IPS-15b (cell line): ENCODE measurements around the gene SKIC8.
"Not testable (repeated sequence)": the region's sequence is repeated elsewhere in the genome, so short reads cannot be mapped to it uniquely, and the experiment has no call there.

ENCODE experiments used
- H3K27me3 ChIP-seq: one replicate; pipeline ENCODE4 v1.6.1; 2013; ENCODE audit warnings: low read length; ENCODE audit not compliant: control insufficient read depth, insufficient read depth
- H3K36me3 ChIP-seq: one replicate; pipeline ENCODE4 v1.6.1; 2013; ENCODE audit warnings: low read length; ENCODE audit not compliant: control insufficient read depth, insufficient read depth
- H3K4me1 ChIP-seq: one replicate; pipeline ENCODE4 v1.6.1; 2013; ENCODE audit warnings: mild to moderate bottlenecking, low read length; ENCODE audit not compliant: control insufficient read depth, insufficient read depth
- H3K4me3 ChIP-seq: one replicate; pipeline ENCODE4 v1.5.1; 2013; ENCODE audit warnings: low read depth, low read length
- H3K9ac ChIP-seq: one replicate; pipeline ENCODE4 v1.6.1; 2013; ENCODE audit warnings: low read depth, mild to moderate bottlenecking, low read length
- H3K9me3 ChIP-seq: one replicate; pipeline ENCODE4 v1.6.1; 2013; ENCODE audit warnings: mild to moderate bottlenecking, low read length; ENCODE audit not compliant: control insufficient read depth, insufficient read depth

SKIC8 gene

DNA sequence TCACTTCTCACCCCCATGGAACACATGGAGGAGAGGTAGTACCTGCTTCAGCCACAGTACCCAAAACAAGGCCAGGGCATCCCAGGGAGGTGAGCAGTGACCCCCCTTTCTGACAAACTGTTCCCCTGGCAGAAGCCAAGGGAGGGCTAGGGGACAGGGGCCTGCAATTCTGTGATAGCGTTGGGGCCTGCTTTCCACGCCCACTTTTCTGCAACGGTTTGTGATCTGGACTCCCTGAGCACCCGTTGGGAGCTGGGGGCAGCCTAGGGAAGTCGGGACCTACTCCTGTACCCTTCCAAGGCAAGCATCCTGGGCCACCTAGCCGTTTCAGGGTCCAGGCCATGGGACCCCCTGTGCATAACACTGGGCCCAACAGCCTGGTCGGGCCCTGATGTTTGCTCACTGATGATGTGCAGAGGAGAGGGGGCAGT, 36.0 kb downstream of the SKIC8 start:
- H3K36me3 ChIP-seq = no peaks in the 10 kb centered on the region
- peaks cover 19% of the 10 kb centered on the region for H3K27me3 ChIP-seq
- no peak overlapping the region for H3K9ac ChIP-seq
- no peaks in the 10 kb centered on the region for H3K4me1 ChIP-seq
- no peaks in the 10 kb centered on the region for H3K9me3 ChIP-seq
- no peak overlapping the region for H3K4me3 ChIP-seq

DNA sequence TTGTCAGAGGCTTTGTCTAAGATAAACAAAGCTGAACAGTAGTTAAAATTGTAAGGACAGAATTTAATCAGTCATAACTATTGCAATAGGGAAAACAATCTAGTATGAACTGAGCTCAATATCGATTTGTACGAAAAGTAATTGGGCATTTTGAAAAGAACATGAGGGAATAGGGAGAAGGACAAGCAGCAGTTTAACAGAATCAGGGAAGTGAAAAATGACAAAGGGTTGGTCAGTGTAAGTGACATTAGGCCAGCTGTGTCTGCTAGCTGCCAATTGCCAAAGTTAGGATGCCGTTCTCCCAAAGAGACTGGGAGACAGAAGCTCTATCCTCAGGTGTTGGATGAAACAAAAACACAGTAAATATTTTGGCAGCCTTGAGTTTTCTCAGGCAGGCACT, 38.3 kb downstream of the SKIC8 start:
- Histone ChIP-seq H3K9me3 (no peaks in the 10 kb centered on the region), H3K9ac (no peak overlapping the region), H3K4me3 (no peak overlapping the region), H3K4me1 (no peaks in the 10 kb centered on the region), H3K27me3 (peaks cover 19% of the 10 kb centered on the region), H3K36me3 (no peaks in the 10 kb centered on the region)

DNA sequence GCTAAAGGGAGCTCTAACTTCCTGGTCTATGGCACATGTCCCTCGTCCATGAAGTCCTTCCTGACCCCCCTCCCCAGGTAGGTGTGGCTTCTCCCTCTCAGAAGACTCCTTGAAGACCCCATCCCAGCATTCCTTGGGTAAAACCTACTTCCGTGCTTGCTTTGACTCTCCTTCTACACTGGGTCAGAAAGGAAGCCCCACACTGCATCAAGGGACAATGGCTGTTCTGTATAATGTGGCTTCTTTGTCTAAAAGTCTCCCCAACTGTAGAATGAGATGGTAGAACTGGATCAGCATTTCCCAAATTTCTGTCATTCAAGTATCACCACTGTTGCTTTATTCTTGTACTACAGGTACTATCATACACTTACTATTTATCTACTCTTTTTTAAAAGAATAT, 38.9 kb downstream of the SKIC8 start:
- no peaks in the 10 kb centered on the region for H3K4me1 ChIP-seq
- no peaks in the 10 kb centered on the region for H3K9me3 ChIP-seq
- H3K36me3 ChIP-seq = no peaks in the 10 kb centered on the region
- H3K27me3 ChIP-seq = peaks cover 14% of the 10 kb centered on the region
- no peak overlapping the region for H3K4me3 ChIP-seq
- no peak overlapping the region for H3K9ac ChIP-seq

DNA sequence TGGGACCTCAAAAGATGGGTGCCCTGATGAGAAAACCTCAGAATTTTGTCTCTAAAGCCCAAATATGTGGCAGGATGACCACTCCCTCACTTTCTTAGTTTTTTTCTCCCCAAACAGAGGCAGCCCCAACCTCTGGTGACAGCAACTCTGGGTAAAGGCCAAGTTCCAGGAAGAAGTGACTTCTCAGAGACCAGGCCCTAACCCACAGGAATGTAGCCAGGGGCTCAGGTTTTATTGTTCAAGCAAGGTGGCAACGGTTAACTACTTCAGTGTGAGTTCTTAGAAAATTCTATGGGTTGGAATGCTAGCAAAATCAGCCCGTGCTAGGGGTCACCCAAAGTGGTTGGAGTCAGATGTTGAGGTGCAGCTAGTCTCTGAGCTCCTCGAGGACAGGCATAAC, 40.2 kb downstream of the SKIC8 start:
- Histone ChIP-seq H3K27me3 (peaks cover 9% of the 10 kb centered on the region), H3K9ac (no peak overlapping the region), H3K9me3 (no peaks in the 10 kb centered on the region), H3K4me1 (no peaks in the 10 kb centered on the region), H3K4me3 (no peak overlapping the region), H3K36me3 (no peaks in the 10 kb centered on the region)

DNA sequence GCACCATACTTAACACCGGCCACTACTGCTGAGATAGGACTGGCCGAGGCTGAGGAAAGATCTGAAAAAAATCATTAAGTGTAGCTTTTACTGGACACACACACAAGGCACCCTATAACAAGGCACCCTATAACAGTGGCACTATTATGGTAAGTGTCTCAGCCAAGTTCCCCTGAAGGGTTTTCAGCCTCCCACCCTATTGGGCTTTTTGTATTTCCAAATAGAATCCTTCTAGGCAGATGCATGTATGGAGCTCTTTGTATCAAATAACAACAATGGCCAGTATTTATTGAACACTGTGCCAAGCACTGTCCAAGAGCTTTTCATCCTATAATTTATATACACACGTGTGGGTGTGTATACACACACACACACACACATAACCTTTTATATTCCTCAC, 41.7 kb downstream of the SKIC8 start:
- H3K4me3 ChIP-seq = no peak overlapping the region
- no peaks in the 10 kb centered on the region for H3K4me1 ChIP-seq
- H3K27me3 ChIP-seq = peaks cover 4% of the 10 kb centered on the region
- H3K9me3 ChIP-seq = no peaks in the 10 kb centered on the region
- H3K9ac ChIP-seq = no peak overlapping the region
- no peaks in the 10 kb centered on the region for H3K36me3 ChIP-seq

DNA sequence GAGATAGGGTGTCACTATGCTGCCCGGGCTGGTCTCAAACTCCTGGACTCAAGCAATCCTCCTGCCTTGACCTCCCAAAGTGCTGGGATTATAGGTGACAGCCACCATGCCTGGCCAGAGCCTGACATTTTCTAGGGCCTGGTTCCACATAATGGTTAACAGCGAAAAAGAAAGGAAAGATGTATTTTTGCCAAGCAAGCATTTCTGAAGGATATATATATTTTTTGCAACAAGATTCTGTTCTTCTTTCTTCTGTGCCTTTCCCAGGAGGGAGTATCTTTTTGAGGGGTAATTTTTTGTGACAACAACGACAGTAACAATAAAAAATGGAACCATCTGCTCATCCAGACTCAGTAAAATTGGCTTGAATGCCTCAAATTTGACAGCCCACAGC, 43.4 kb downstream of the SKIC8 start:
- peaks cover 4% of the 10 kb centered on the region for H3K27me3 ChIP-seq
- no peaks in the 10 kb centered on the region for H3K4me1 ChIP-seq
- H3K36me3 ChIP-seq = no peaks in the 10 kb centered on the region
- no peaks in the 10 kb centered on the region for H3K9me3 ChIP-seq
- H3K4me3 ChIP-seq = no peak overlapping the region
- no peak overlapping the region for H3K9ac ChIP-seq

DNA sequence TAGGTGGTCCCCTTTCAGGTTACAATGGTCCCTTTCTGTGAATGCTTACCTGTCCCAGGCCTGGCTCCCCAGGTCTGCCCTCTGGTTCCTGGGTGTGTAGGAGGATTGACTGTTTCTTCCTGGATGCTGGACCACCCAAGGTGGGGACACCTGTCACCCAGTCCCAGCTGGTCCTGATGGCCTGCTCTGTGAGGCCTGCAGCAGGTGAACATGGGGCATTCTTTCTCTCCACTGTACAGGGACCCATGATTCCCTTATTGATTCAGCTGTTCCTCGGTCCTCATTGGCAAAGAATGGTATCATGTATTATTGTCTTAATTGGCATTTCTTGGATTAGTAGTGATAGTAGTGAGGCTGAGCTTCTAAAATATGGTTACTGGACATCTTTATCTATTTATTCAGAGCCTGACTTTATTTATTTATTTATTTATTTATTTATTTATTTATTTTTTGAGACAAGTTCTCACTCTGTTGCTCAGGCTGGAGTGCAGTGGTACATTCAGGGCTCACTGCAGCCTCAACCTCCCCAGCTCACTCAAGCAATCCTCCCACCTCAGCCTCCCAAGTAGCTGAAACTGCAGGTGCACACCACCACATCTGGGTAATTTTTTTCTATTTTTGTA, 43.9 kb downstream of the SKIC8 start:
- Histone ChIP-seq H3K9me3 (no peaks in the 10 kb centered on the region), H3K9ac (no peak overlapping the region), H3K27me3 (peaks cover 4% of the 10 kb centered on the region), H3K4me3 (no peak overlapping the region), H3K4me1 (no peaks in the 10 kb centered on the region), H3K36me3 (no peaks in the 10 kb centered on the region)

DNA sequence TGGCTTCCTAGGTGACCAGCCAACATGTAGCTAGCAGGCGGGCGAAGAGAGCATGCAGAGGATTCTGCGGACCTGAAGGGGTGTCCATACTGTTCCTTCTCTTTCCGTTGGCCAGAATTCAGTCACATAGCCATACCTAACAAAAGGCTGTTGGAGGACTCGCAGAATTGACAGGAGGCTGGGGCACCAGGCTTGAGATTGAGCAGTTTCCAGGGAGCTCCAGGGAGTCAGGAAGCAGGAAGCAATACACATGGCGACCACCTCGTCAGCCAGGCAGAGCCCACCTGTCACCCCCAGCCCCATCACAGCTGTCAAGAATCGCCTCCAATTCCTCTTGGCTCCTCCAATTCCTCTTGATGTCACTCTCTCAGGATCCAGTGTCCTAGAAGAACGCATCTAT, 48.3 kb downstream of the SKIC8 start:
- Histone ChIP-seq H3K9ac (no peak overlapping the region), H3K27me3 (no peaks in the 10 kb centered on the region)

DNA sequence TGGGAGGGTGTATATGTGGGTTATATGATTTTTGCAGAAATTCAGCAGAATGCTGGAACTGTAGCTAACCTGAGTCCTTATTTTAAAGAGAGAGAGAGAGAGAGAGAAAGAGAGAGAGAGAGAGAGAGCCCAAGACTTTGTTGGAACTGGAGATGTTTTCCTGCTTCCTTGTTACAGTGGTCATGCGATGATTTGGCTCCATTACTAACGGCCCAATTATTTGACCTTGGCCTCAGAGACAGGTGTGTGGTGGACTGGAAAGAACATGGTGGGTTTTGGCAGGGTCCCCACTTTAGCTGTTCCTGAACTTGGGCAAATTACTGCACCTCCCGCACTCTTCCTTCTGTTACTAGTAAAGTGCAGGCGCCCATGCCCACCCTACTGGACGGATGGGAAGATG, 50.3 kb downstream of the SKIC8 start:
- Histone ChIP-seq H3K4me1 (no peaks in the 10 kb centered on the region), H3K4me3 (no peak overlapping the region), H3K27me3 (no peaks in the 10 kb centered on the region), H3K36me3 (no peaks in the 10 kb centered on the region), H3K9ac (no peak overlapping the region), H3K9me3 (no peaks in the 10 kb centered on the region)

More for the DNA sequence above, 48.3 kb downstream of the SKIC8 start:
- no peaks in the 10 kb centered on the region for H3K4me1 ChIP-seq
- no peaks in the 10 kb centered on the region for H3K9me3 ChIP-seq
- no peak overlapping the region for H3K4me3 ChIP-seq
- H3K36me3 ChIP-seq = no peaks in the 10 kb centered on the region

DNA sequence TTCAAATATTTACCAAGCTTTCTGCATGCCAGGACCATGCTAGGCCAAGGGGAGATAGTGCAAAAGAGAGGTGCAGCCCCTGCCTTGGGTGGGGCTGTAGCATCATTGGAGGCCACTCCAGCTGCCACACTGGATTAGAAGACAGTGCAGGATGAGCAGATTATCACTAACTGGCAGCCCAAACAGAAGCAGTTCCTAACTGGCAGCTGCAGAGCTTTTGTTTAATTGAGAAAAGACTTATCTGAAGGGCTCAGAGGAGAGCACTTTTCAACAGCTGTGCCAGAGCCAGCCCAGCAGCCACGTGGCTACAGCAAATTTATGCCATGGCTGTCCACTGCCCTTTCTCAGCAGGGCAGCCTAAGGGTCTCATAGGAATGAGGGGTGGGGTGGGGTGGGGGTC, 51.5 kb downstream of the SKIC8 start:
- no peak overlapping the region for H3K4me3 ChIP-seq
- no peaks in the 10 kb centered on the region for H3K9me3 ChIP-seq
- H3K36me3 ChIP-seq = no peaks in the 10 kb centered on the region
- no peak overlapping the region for H3K9ac ChIP-seq
- H3K27me3 ChIP-seq = no peaks in the 10 kb centered on the region
- H3K4me1 ChIP-seq = peaks cover 10% of the 10 kb centered on the region

DNA sequence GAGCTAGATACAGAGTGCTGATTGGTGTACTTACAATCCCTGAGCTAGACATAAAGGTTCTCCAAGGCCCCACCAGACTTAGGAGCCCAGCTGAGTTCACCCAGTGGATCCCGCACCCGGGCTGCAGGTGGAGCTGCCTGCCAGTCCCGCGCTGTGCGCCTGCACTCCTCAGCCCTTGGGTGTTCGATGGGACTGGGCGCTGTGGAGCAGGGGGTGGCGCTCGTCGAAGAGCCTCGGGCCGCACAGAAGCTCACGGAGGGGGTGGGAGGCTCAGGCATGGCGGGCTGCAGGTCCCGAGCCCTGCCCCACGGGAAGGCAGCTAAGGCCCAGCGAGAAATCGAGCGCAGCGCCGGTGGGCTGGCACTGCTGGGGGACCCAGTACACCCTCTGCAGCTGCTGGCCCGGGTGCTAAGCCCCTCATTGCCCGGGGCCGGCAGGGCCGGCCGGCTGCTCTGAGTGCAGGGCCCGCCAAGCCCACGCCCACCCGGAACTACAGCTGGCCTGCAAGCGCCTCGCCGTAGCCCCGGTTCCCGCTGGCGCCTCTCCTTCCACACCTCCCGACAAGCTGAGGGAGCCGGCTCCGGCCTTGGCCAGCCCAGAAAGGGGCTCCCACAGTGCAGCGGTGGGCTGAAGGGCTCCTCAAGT, 53.3 kb downstream of the SKIC8 start:
- H3K4me3 ChIP-seq = not testable (repeated sequence)

DNA sequence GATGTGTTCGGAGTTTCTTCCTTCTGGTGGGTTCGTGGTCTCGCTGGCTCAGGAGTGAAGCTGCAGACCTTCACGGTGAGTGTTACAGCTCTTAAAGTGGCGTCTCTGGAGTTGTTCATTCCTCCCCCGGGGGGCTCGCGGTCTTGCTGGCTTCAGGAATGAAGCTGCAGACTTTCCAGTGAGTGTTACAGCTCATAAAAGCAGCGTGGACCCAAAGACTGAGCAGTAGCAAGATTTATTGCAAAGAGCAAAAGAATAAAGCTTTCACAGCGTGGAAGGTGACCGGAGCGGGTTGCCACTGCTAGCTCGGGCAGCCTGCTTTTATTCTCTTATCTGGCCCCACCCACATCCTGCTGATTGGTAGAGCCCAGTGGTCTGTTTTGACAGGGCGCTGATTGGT, 54.0 kb downstream of the SKIC8 start:
- H3K9ac ChIP-seq, H3K9me3 ChIP-seq, H3K4me3 ChIP-seq: not testable (repeated sequence)

More for the DNA sequence above, 53.3 kb downstream of the SKIC8 start:
- H3K4me1 ChIP-seq, H3K9ac ChIP-seq, H3K9me3 ChIP-seq, H3K27me3 ChIP-seq, H3K36me3 ChIP-seq: not testable (repeated sequence)

More for the DNA sequence above, 54.0 kb downstream of the SKIC8 start:
- H3K4me1 ChIP-seq, H3K27me3 ChIP-seq, H3K36me3 ChIP-seq: not testable (repeated sequence)
